Vagina (tissue), 2 donors: ENCODE measurements around the gene HTR4. TPM values are rescaled to one million over a fixed set of nuclear protein-coding genes. Genes with fewer than 3 reads are reported as not detected.

Experiments
- DNase-seq, 2 donors: peaks; one replicate each; pipeline ENCODE4 v3.0.0-alpha.2; 2017; ENCODE audit errors: extremely low spot score in 2 of 2
- H3K27ac ChIP-seq: fragments of 200-600 bp; sonication (generic); one replicate; pipeline ENCODE4 v1.5.1; 2019
- H3K27me3 ChIP-seq: fragments of 200-600 bp; sonication (generic); one replicate; pipeline ENCODE4 v1.5.1; 2019
- H3K36me3 ChIP-seq, 2 donors: fragments of 200-600 bp; sonication (generic); one replicate each; pipeline ENCODE4 v1.5.1; 2017 to 2019
- H3K4me1 ChIP-seq: fragments of 200-600 bp; sonication (generic); one replicate; pipeline ENCODE4 v1.5.1; 2019
- H3K4me3 ChIP-seq, 2 donors: fragments of 200-600 bp; sonication (generic); 1 replicate in 1 of 2; 2 replicates in 1 of 2; pipeline ENCODE4 v1.5.1; 2016 to 2019
- H3K9me3 ChIP-seq: fragments of 200-600 bp; sonication (generic); one replicate; pipeline ENCODE4 v1.5.1; 2019
- CTCF ChIP-seq, 3 experiments: fragments of 450-650 bp in 2 of 3; fragments of 200-600 bp in 1 of 3; sonication (generic) in 1 of 3; IDR thresholded peaks; one replicate each; pipeline ENCODE4 v1.5.1; 2017 to 2019; ENCODE audit warnings: antibody characterized with exemption in 3 of 3, mild to moderate bottlenecking in 2 of 3, moderate library complexity in 2 of 3
- POLR2A ChIP-seq, 2 donors: fragments of 450-650 bp; IDR thresholded peaks; one replicate each; pipeline ENCODE4 v1.6.1; 2017; ENCODE audit warnings: antibody characterized with exemption in 2 of 2, mild to moderate bottlenecking in 2 of 2, moderate library complexity in 2 of 2
- POLR2AphosphoS5 ChIP-seq, 2 donors: sonication (generic); formaldehyde crosslinking; IDR thresholded peaks; one replicate each; pipeline ENCODE4 v1.9.0; 2017; ENCODE audit warnings: antibody characterized with exemption in 2 of 2, mild to moderate bottlenecking in 2 of 2, low read depth in 1 of 2; ENCODE audit not compliant: insufficient read depth in 1 of 2
- intact Hi-C: fragments of 100-400 bp; cut with DNase I; formaldehyde crosslinking; loops from one replicate; pipeline ENCODE4 v1.15.1; 2023
- total RNA-seq: library from RNA; depleted of rRNA; stranded (reverse); fragments of >200 nt; gene quantifications from one replicate; pipeline ENCODE4 v1.2.3, GENCODE V29; 2016

HTR4 gene
- total RNA-seq, 1 donor from 2014 or later = 2.9 TPM

- Histone ChIP-seq H3K4me1 (no peaks in the 10 kb centered on the region), H3K27ac (no peak overlapping the region), H3K4me3 (no peak overlapping the region), H3K9me3 (no peaks in the 10 kb centered on the region), H3K27me3 (no peaks in the 10 kb centered on the region), H3K36me3 (peaks cover 0 to 36% of the 10 kb centered on the region in 2 donors)
- DNase-seq = no peak
- intact Hi-C loops = loop anchor here (10.0 kb wide), 1 partner anchor 291 kb away; no protein-coding TSS in a partner anchor
- TF ChIP-seq POLR2A (IDR thresholded peaks at IDR 0.05) (no peak), CTCF (IDR thresholded peaks at IDR 0.05) (peak; percentile 42 to 70 (median 66))
These were observed 210.3 kb downstream of the HTR4 start for GRCh38 chr5:148443998-148444397.

- intact Hi-C loops = loop anchor here (10.0 kb wide), 1 partner anchor 292 kb away; no protein-coding TSS in a partner anchor
- peaks cover 0 to 44% of the 10 kb centered on the region in 2 donors for H3K36me3 ChIP-seq
- TF ChIP-seq POLR2AphosphoS5 (IDR thresholded peaks at IDR 0.05; ENCODE audit: insufficient read depth in 1 of 2, low read depth in 1 of 2) (no peak), POLR2A (IDR thresholded peaks at IDR 0.05) (no peak), CTCF (IDR thresholded peaks at IDR 0.05) (no peak)
These were observed 211.1 kb downstream of the HTR4 start for GRCh38 chr5:148443241-148443640.

GRCh38 chr5:148438933-148439332, 215.4 kb downstream of the HTR4 start:
- TF ChIP-seq POLR2AphosphoS5 (IDR thresholded peaks at IDR 0.05; ENCODE audit: insufficient read depth in 1 of 2, low read depth in 1 of 2) = no peak
- TF ChIP-seq CTCF (IDR thresholded peaks at IDR 0.05) = no peak
- no peak for TF ChIP-seq POLR2A (IDR thresholded peaks at IDR 0.05)
- no peak for DNase-seq
- Histone ChIP-seq H3K9me3 (no peaks in the 10 kb centered on the region), H3K36me3 (peaks cover 0 to 76% of the 10 kb centered on the region in 2 donors), H3K4me3 (no peak overlapping the region), H3K27ac (no peak overlapping the region), H3K27me3 (no peaks in the 10 kb centered on the region), H3K4me1 (no peaks in the 10 kb centered on the region)
- intact Hi-C loops = no loop called here

More at GRCh38 chr5:148443241-148443640, 211.1 kb downstream of the HTR4 start:
- Histone ChIP-seq H3K9me3 (no peaks in the 10 kb centered on the region), H3K4me1 (no peaks in the 10 kb centered on the region), H3K27ac (no peak overlapping the region), H3K4me3 (no peak overlapping the region), H3K27me3 (no peaks in the 10 kb centered on the region)
- DNase-seq = no peak

- TF ChIP-seq POLR2A (IDR thresholded peaks at IDR 0.05) = no peak
- TF ChIP-seq POLR2AphosphoS5 (IDR thresholded peaks at IDR 0.05; ENCODE audit: insufficient read depth in 1 of 2, low read depth in 1 of 2) = no peak
- TF ChIP-seq CTCF (IDR thresholded peaks at IDR 0.05) = no peak
- Histone ChIP-seq H3K36me3 (peaks cover 0 to 73% of the 10 kb centered on the region in 2 donors), H3K4me3 (no peak overlapping the region), H3K27ac (no peak overlapping the region), H3K9me3 (no peaks in the 10 kb centered on the region), H3K4me1 (no peaks in the 10 kb centered on the region), H3K27me3 (no peaks in the 10 kb centered on the region)
- DNase-seq = no peak
- intact Hi-C loops = no loop called here
These were observed 217.1 kb downstream of the HTR4 start for GRCh38 chr5:148437249-148437648.

GRCh38 chr5:148436029-148436428, 218.3 kb downstream of the HTR4 start:
- H3K4me1 ChIP-seq = no peaks in the 10 kb centered on the region
- intact Hi-C loops = no loop called here

More at GRCh38 chr5:148436029-148436428, 218.3 kb downstream of the HTR4 start:
- Histone ChIP-seq H3K36me3 (peaks cover 0 to 60% of the 10 kb centered on the region in 2 donors), H3K4me3 (no peak overlapping the region), H3K27ac (no peak overlapping the region), H3K27me3 (no peaks in the 10 kb centered on the region), H3K9me3 (no peaks in the 10 kb centered on the region)
- DNase-seq = no peak
- TF ChIP-seq POLR2AphosphoS5 (IDR thresholded peaks at IDR 0.05; ENCODE audit: insufficient read depth in 1 of 2, low read depth in 1 of 2) (no peak), CTCF (IDR thresholded peaks at IDR 0.05) (no peak), POLR2A (IDR thresholded peaks at IDR 0.05) (no peak)
